HepG2 (cell line): ENCODE data around the gene GLRX2. TPM values are rescaled to one million over a fixed set of nuclear protein-coding genes. Genes with fewer than 3 reads are reported as not detected.

Experiments used
- MEIS2 ChIP-seq: sonication (generic); formaldehyde crosslinking; IDR thresholded peaks from 2 replicates; pipeline ENCODE4 v1.9.0; 2021; ENCODE audit warnings: mild to moderate bottlenecking, missing genetic modification reagents
- NCOA2 ChIP-seq: sonication (generic); formaldehyde crosslinking; IDR thresholded peaks from 2 replicates; pipeline ENCODE4 v1.8.0; 2022; ENCODE audit warnings: inconsistent platforms
- NFIC ChIP-seq: IDR thresholded peaks from 2 replicates; pipeline ENCODE4 v1.6.1; 2012; ENCODE audit warnings: mild to moderate bottlenecking, low read length, inconsistent platforms
- NKX3-1 ChIP-seq: sonication (generic); formaldehyde crosslinking; IDR thresholded peaks from 2 replicates; pipeline ENCODE4 v1.5.0; 2020; ENCODE audit warnings: missing genetic modification reagents
- RBAK ChIP-seq: sonication (generic); formaldehyde crosslinking; IDR thresholded peaks from 2 replicates; pipeline ENCODE4 v1.5.1; 2020; ENCODE audit warnings: mild to moderate bottlenecking, missing genetic modification reagents
- REXO4 ChIP-seq: sonication (generic); formaldehyde crosslinking; IDR thresholded peaks from 2 replicates; pipeline ENCODE4 v1.8.0; 2022; ENCODE audit warnings: missing genetic modification reagents, mild to moderate bottlenecking, borderline replicate concordance
- SMARCE1 ChIP-seq: fragments of 450-650 bp; IDR thresholded peaks from 2 replicates; pipeline ENCODE4 v1.6.1; 2017; ENCODE audit warnings: borderline replicate concordance
- SOX5 ChIP-seq: IDR thresholded peaks from 2 replicates; pipeline ENCODE4 v1.6.1; 2016; ENCODE audit warnings: borderline replicate concordance
- ZBTB3 ChIP-seq: sonication (generic); formaldehyde crosslinking; IDR thresholded peaks from 2 replicates; pipeline ENCODE4 v1.4.0; 2020; ENCODE audit warnings: low read depth, mild to moderate bottlenecking, moderate library complexity, missing genetic modification reagents, borderline replicate concordance
- ZKSCAN8 ChIP-seq: IDR thresholded peaks from 2 replicates; pipeline ENCODE4 v1.6.1; 2016; ENCODE audit warnings: borderline replicate concordance, missing genetic modification reagents, missing compliant biosample characterization
- ZNF256 ChIP-seq: sonication (generic); formaldehyde crosslinking; conservative IDR thresholded peaks from 2 replicates; pipeline ENCODE4 v1.4.0; 2020; ENCODE audit warnings: missing genetic modification reagents
- ZNF501 ChIP-seq: sonication (generic); formaldehyde crosslinking; IDR thresholded peaks from 2 replicates; pipeline ENCODE4 v1.5.1; 2020; ENCODE audit warnings: mild to moderate bottlenecking, moderate library complexity, missing genetic modification reagents
- polyA plus RNA-seq, 8 experiments: library from polyadenylated mRNA; depleted of rRNA in 3 of 8; stranded (reverse) in 7 of 8; unstranded in 1 of 8; fragments of >200 nt; fragmentation: Illumina TruSeq in 4 of 8; extraction: Trizol in 4 of 8; gene quantifications; 2 replicates each; pipeline versions ENCODE4 v1.2.1 to v1.2.3, GENCODE V29; 2011 to 2016; ENCODE audit warnings: low read depth in 4 of 8, missing spikeins in 1 of 8, mixed read lengths in 1 of 8; ENCODE audit not compliant: insufficient read depth in 1 of 8
- total RNA-seq, 5 experiments: library from RNA; depleted of rRNA; stranded (reverse); fragments of >200 nt; fragmentation: Illumina TruSeq; extraction: Trizol; gene quantifications; 2 replicates each; pipeline ENCODE4 v1.2.3, GENCODE V29; 2016; ENCODE audit warnings: low read depth in 1 of 5
- TF ChIP-seq, protein P1 (sequence below): sonication (generic); formaldehyde crosslinking; IDR thresholded peaks from 2 replicates; pipeline ENCODE4 v1.4.0; 2020; ENCODE audit warnings: missing genetic modification reagents
- TF ChIP-seq, protein P2 (sequence below): sonication (generic); formaldehyde crosslinking; IDR thresholded peaks from 2 replicates; pipeline ENCODE4 v1.5.0; 2020; ENCODE audit warnings: missing genetic modification reagents
- TF ChIP-seq, protein P3 (sequence below): sonication (generic); formaldehyde crosslinking; IDR thresholded peaks from 2 replicates; pipeline ENCODE4 v1.4.0; 2020; ENCODE audit warnings: missing genetic modification reagents, borderline replicate concordance
- TF ChIP-seq, protein P4 (sequence below): sonication (generic); formaldehyde crosslinking; IDR thresholded peaks from 2 replicates; pipeline ENCODE4 v1.4.0; 2020; ENCODE audit warnings: missing genetic modification reagents

Gene GLRX2
- total and polyA plus RNA-seq, 2 of the 13 experiments (the other 11 are each of a cell fraction or from before 2014, with no cell fraction given): 11.9 to 39.0 TPM

DNA sequence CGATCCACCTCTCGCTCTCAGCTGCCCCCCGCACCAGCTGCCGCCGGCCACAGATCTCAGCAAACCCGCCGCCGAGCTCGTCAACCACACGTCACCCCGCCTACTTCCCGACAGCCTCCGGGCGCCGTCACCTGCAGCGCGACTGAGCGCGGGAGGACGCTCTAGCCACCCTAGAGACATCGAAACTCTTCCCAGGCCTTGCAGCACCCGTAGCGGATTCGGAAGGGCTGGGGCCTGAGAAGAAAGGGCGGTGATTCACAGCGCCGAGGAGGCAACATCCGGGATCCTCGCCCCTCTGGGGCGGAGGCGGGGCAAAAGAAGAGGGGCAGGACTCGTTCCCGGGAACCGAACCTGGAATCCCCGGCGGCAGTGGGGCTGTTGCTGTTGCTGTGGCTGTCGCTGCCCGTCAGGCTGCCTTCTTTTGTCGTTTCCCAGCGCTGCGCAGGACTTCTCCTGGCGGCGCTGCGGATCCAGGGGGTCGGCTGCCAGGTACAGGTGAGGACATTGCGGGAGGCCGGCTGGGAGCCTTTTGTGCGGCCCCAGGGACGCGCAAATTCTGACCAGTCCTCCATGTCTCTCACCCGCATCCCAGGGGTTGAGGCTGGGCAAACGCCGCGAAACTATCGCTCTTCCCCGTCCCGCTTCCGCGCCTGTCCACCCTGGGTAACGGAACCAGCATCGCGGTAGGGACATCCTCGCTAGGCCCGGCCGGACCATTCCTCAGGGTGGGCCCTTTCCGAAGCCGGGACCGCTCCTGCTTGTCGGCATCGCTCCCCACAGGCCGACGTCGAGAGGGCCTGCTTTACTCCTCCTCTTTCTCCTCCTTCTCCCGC lies 45.7 kb downstream of the GLRX2 start, which contains the start of the genes RO60 and UCHL5 (continued):
- TF ChIP-seq, protein P1, sequence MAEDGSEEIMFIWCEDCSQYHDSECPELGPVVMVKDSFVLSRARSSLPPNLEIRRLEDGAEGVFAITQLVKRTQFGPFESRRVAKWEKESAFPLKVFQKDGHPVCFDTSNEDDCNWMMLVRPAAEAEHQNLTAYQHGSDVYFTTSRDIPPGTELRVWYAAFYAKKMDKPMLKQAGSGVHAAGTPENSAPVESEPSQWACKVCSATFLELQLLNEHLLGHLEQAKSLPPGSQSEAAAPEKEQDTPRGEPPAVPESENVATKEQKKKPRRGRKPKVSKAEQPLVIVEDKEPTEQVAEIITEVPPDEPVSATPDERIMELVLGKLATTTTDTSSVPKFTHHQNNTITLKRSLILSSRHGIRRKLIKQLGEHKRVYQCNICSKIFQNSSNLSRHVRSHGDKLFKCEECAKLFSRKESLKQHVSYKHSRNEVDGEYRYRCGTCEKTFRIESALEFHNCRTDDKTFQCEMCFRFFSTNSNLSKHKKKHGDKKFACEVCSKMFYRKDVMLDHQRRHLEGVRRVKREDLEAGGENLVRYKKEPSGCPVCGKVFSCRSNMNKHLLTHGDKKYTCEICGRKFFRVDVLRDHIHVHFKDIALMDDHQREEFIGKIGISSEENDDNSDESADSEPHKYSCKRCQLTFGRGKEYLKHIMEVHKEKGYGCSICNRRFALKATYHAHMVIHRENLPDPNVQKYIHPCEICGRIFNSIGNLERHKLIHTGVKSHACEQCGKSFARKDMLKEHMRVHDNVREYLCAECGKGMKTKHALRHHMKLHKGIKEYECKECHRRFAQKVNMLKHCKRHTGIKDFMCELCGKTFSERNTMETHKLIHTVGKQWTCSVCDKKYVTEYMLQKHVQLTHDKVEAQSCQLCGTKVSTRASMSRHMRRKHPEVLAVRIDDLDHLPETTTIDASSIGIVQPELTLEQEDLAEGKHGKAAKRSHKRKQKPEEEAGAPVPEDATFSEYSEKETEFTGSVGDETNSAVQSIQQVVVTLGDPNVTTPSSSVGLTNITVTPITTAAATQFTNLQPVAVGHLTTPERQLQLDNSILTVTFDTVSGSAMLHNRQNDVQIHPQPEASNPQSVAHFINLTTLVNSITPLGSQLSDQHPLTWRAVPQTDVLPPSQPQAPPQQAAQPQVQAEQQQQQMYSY (CRISPR knock-in tag): peak; percentile 84
- TF ChIP-seq NKX3-1 (peak; percentile 74; the same call in 1 of the 2 replicates), SMARCE1 (no peak), REXO4 (0 out of 2 replicates have a peak, but pooled peaks have one; percentile 52), MEIS2 (CRISPR knock-in tag) (peak; percentile 96), NFIC (no peak), NCOA2 (peak; percentile 78), SOX5 (CRISPR knock-in tag) (peak; percentile 86), ZKSCAN8 (CRISPR knock-in tag) (peak; percentile 75; the same call in 1 of the 2 replicates), ZNF256 (CRISPR knock-in tag) (peak; percentile 40; the same call in 1 of the 2 replicates), ZBTB3 (0 out of 2 replicates have a peak, but pooled peaks have one; percentile 67), ZNF501 (CRISPR knock-in tag) (peak; percentile 93), RBAK (CRISPR knock-in tag) (no peak)
- TF ChIP-seq, protein P2, sequence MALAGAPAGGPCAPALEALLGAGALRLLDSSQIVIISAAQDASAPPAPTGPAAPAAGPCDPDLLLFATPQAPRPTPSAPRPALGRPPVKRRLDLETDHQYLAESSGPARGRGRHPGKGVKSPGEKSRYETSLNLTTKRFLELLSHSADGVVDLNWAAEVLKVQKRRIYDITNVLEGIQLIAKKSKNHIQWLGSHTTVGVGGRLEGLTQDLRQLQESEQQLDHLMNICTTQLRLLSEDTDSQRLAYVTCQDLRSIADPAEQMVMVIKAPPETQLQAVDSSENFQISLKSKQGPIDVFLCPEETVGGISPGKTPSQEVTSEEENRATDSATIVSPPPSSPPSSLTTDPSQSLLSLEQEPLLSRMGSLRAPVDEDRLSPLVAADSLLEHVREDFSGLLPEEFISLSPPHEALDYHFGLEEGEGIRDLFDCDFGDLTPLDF: peak; percentile 93
- TF ChIP-seq, protein P3, sequence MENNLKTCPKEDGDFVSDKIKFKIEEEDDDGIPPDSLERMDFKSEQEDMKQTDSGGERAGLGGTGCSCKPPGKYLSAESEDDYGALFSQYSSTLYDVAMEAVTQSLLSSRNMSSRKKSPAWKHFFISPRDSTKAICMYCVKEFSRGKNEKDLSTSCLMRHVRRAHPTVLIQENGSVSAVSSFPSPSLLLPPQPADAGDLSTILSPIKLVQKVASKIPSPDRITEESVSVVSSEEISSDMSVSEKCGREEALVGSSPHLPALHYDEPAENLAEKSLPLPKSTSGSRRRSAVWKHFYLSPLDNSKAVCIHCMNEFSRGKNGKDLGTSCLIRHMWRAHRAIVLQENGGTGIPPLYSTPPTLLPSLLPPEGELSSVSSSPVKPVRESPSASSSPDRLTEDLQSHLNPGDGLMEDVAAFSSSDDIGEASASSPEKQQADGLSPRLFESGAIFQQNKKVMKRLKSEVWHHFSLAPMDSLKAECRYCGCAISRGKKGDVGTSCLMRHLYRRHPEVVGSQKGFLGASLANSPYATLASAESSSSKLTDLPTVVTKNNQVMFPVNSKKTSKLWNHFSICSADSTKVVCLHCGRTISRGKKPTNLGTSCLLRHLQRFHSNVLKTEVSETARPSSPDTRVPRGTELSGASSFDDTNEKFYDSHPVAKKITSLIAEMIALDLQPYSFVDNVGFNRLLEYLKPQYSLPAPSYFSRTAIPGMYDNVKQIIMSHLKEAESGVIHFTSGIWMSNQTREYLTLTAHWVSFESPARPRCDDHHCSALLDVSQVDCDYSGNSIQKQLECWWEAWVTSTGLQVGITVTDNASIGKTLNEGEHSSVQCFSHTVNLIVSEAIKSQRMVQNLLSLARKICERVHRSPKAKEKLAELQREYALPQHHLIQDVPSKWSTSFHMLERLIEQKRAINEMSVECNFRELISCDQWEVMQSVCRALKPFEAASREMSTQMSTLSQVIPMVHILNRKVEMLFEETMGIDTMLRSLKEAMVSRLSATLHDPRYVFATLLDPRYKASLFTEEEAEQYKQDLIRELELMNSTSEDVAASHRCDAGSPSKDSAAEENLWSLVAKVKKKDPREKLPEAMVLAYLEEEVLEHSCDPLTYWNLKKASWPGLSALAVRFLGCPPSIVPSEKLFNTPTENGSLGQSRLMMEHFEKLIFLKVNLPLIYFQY: peak; percentile 17
- TF ChIP-seq, protein P4, sequence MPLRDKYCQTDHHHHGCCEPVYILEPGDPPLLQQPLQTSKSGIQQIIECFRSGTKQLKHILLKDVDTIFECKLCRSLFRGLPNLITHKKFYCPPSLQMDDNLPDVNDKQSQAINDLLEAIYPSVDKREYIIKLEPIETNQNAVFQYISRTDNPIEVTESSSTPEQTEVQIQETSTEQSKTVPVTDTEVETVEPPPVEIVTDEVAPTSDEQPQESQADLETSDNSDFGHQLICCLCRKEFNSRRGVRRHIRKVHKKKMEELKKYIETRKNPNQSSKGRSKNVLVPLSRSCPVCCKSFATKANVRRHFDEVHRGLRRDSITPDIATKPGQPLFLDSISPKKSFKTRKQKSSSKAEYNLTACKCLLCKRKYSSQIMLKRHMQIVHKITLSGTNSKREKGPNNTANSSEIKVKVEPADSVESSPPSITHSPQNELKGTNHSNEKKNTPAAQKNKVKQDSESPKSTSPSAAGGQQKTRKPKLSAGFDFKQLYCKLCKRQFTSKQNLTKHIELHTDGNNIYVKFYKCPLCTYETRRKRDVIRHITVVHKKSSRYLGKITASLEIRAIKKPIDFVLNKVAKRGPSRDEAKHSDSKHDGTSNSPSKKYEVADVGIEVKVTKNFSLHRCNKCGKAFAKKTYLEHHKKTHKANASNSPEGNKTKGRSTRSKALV (CRISPR knock-in tag): peak; percentile 81
